Endothelial cell of umbilical vein (primary cell): ENCODE measurements around the gene NEK6. TPM values are rescaled to one million over a fixed set of nuclear protein-coding genes. Genes with fewer than 3 reads are reported as not detected.
A peak's percentile ranks its signal among the peaks of the same experiment; 100 is the strongest.

ENCODE experiments used
- BruUV-seq: library from RNA; stranded (reverse); fragments of 400-500 nt; replicated peaks from 2 replicates; lab custom pipeline; 2021; lab: Mats Ljungman, UMichigan
- CTCF ChIA-PET: fragments of 300-600, 350-600 bp; sonication (Branson Sonifier 250); formaldehyde crosslinking; loops from one replicate; lab custom pipeline; 2021; ENCODE audit warnings: antibody characterized with exemption, inconsistent platforms; lab: Charles Lee
- POLR2A ChIA-PET: fragments of 300-600, 350-600 bp; sonication (Branson Sonifier 250); formaldehyde crosslinking; loops from one replicate; lab custom pipeline; 2021; ENCODE audit warnings: antibody characterized with exemption, inconsistent platforms; lab: Charles Lee
- DNase-seq: peaks from one replicate; pipeline ENCODE4 v3.0.0-alpha.2; 2011; ENCODE audit warnings: low read depth, low spot score
- FAIRE-seq: peaks from 2 replicates; lab custom pipeline; 2011; peaks lifted over from hg19 to GRCh38; lab: Jason Lieb, UNC
- H2AFZ ChIP-seq: 2 replicates; pipeline ENCODE4 v1.6.0; 2012; ENCODE audit warnings: low read depth, low read length, control low read depth, inconsistent platforms
- H3K27ac ChIP-seq: 2 replicates; pipeline ENCODE4 v1.5.1; 2011; ENCODE audit warnings: low read depth, mild to moderate bottlenecking, control low read depth, low read length, moderate library complexity; ENCODE audit not compliant: insufficient read depth
- H3K27me3 ChIP-seq, 2 experiments: 2 replicates each; pipeline versions ENCODE4 v1.6.0 to v1.6.1; 2011; ENCODE audit warnings: low read length in 2 of 2, mixed read lengths in 1 of 2; ENCODE audit not compliant: control insufficient read depth in 2 of 2, insufficient read depth in 2 of 2
- H3K36me3 ChIP-seq, 2 experiments: 2 replicates in 1 of 2; 3 replicates in 1 of 2; pipeline ENCODE4 v1.5.1; 2011; ENCODE audit warnings: low read length in 2 of 2, mild to moderate bottlenecking in 1 of 2, moderate library complexity in 1 of 2; ENCODE audit not compliant: control insufficient read depth in 2 of 2, insufficient read depth in 2 of 2; ENCODE audit errors: extremely low read depth in 1 of 2
- H3K4me1 ChIP-seq: 3 replicates; pipeline ENCODE4 v1.5.1; 2011; ENCODE audit warnings: mild to moderate bottlenecking, low read length; ENCODE audit not compliant: control insufficient read depth, insufficient read depth; ENCODE audit errors: extremely low read depth
- H3K4me2 ChIP-seq: 2 replicates; pipeline ENCODE4 v1.6.1; 2011; ENCODE audit warnings: low read length, control low read depth, mixed read lengths; ENCODE audit not compliant: insufficient read depth
- H3K4me3 ChIP-seq, 3 experiments: fragments of 200-600 bp in 1 of 3; sonication (generic), shearing (Covaris generic) in 1 of 3; replicated peaks in 1 of 3; 2 replicates each; pipeline ENCODE4 v1.5.1; 2011 to 2016; ENCODE audit warnings: control low read depth in 3 of 3, low read length in 3 of 3, mild to moderate bottlenecking in 2 of 3, inconsistent platforms in 1 of 3, low read depth in 1 of 3, moderate library complexity in 1 of 3; ENCODE audit not compliant: insufficient read depth in 1 of 3
- H3K79me2 ChIP-seq: 2 replicates; pipeline ENCODE4 v1.6.0; 2012; ENCODE audit warnings: low read length, inconsistent platforms; ENCODE audit not compliant: control insufficient read depth, insufficient read depth
- H3K9ac ChIP-seq: replicated peaks from 2 replicates; pipeline ENCODE3; 2011; ENCODE audit warnings: low read length, control low read depth; ENCODE audit not compliant: insufficient read depth; ENCODE audit errors: extremely low read depth
- H3K9me1 ChIP-seq: replicated peaks from 3 replicates; pipeline ENCODE4 v1.6.0; 2011; ENCODE audit warnings: mild to moderate bottlenecking, low read length; ENCODE audit not compliant: control insufficient read depth, insufficient read depth; ENCODE audit errors: extremely low read depth
- H3K9me3 ChIP-seq: replicated peaks from 2 replicates; pipeline ENCODE4 v1.5.1; 2012; ENCODE audit warnings: low read length, inconsistent platforms; ENCODE audit not compliant: control insufficient read depth, insufficient read depth
- H4K20me1 ChIP-seq: replicated peaks from 2 replicates; pipeline ENCODE3; 2011; ENCODE audit warnings: mild to moderate bottlenecking, low read length; ENCODE audit not compliant: control insufficient read depth, insufficient read depth; ENCODE audit errors: extremely low read depth
- CTCF ChIP-seq, 2 donors: IDR thresholded peaks; 1 replicate in 1 of 2; 2 replicates in 1 of 2; pipeline ENCODE4 v1.5.1; 2011; ENCODE audit warnings: low read length in 2 of 2, mild to moderate bottlenecking in 2 of 2, moderate library complexity in 2 of 2, control low read depth in 1 of 2, inconsistent platforms in 1 of 2, low read depth in 1 of 2; ENCODE audit not compliant: insufficient read depth in 1 of 2; ENCODE audit errors: extremely low read depth in 1 of 2
- EZH2 ChIP-seq: IDR thresholded peaks from 2 replicates; pipeline ENCODE4 v1.6.1; 2012; ENCODE audit warnings: borderline replicate concordance, low read depth, mild to moderate bottlenecking, moderate library complexity, low read length, inconsistent platforms; ENCODE audit not compliant: severe bottlenecking
- FOS ChIP-seq: IDR thresholded peaks from 2 replicates; pipeline ENCODE4 v1.6.1; 2011; ENCODE audit warnings: mild to moderate bottlenecking, low read length, moderate library complexity, borderline replicate concordance; ENCODE audit not compliant: insufficient read depth
- GATA2 ChIP-seq: IDR thresholded peaks from 2 replicates; pipeline ENCODE4 v1.7.0; 2011; ENCODE audit warnings: low read depth, mild to moderate bottlenecking, moderate library complexity, mixed read lengths, low read length; ENCODE audit not compliant: insufficient read length, insufficient read depth
- JUN ChIP-seq: IDR thresholded peaks from 2 replicates; pipeline ENCODE4 v1.6.1; 2011; ENCODE audit warnings: borderline replicate concordance, low read depth; ENCODE audit not compliant: insufficient read length, insufficient read depth
- MAX ChIP-seq: IDR thresholded peaks from 2 replicates; pipeline ENCODE4 v1.6.1; 2011; ENCODE audit not compliant: insufficient read depth, insufficient read length
- MYC ChIP-seq: IDR thresholded peaks from one replicate; pipeline ENCODE4 v1.6.1; 2011; ENCODE audit warnings: mild to moderate bottlenecking, low read depth, low read length
- POLR2A ChIP-seq: IDR thresholded peaks from 2 replicates; pipeline ENCODE4 v1.6.1; 2012; ENCODE audit warnings: low read depth, mild to moderate bottlenecking, control low read depth, low read length
- POLR2AphosphoS5 ChIP-seq: IDR thresholded peaks from 2 replicates; pipeline ENCODE4 v1.6.1; 2012; ENCODE audit warnings: low read depth, mild to moderate bottlenecking, control low read depth, low read length, moderate library complexity; ENCODE audit not compliant: insufficient read depth
- dilution Hi-C: fragments of 300-500 bp; cut with MboI; formaldehyde crosslinking; loops from one replicate; pipeline ENCODE4 v1.15.0; 2019; ENCODE audit warnings: low sequenced_read_pairs; ENCODE audit not compliant: extremely low pct_ligation_motif_present
- intact Hi-C: fragments of 100-400 bp; cut with micrococcal nuclease; formaldehyde crosslinking; loops from one replicate; pipeline ENCODE4 v1.10.0; 2022
- polyA plus RNA-seq, 4 experiments: library from polyadenylated mRNA; depleted of rRNA in 3 of 4; stranded (reverse) in 3 of 4; unstranded in 1 of 4; fragments of >200 nt; gene quantifications; 2 replicates each; pipeline versions ENCODE4 v1.2.1 to v1.2.3, GENCODE V29; 2011 to 2012; ENCODE audit warnings: missing spikeins in 1 of 4
- total RNA-seq: library from RNA; stranded (reverse); gene quantifications from 2 replicates; pipeline ENCODE4 v1.2.3, GENCODE V29; 2021

Gene NEK6
- total and polyA plus RNA-seq, 2 donors (not counting 3 experiments of a cell fraction or from before 2014, with no cell fraction given) = 64.3 to 67.1 TPM

- TF ChIP-seq MYC = no peak
- TF ChIP-seq POLR2AphosphoS5 = no peak
- no peak for TF ChIP-seq CTCF (IDR thresholded peaks at IDR 0.05; ENCODE audit: extremely low read depth in 1 of 2, insufficient read depth in 1 of 2, low read depth in 1 of 2, low read length in 2 of 2)
- TF ChIP-seq EZH2 = no peak
- TF ChIP-seq GATA2 = no peak
- TF ChIP-seq JUN = no peak
- no peak for TF ChIP-seq MAX
- TF ChIP-seq FOS = no peak
- no peak for TF ChIP-seq POLR2A
- Histone ChIP-seq H4K20me1 (no peaks in the 10 kb centered on the region), H3K27ac (no peak overlapping the region), H3K36me3 (peaks cover 7 to 53% of the 10 kb centered on the region in 2 experiments), H3K4me3 (no peak overlapping the region), H3K27me3 (no peaks in the 10 kb centered on the region), H3K9me3 (no peaks in the 10 kb centered on the region), H3K9me1 (no peaks in the 10 kb centered on the region), H3K9ac (no peak overlapping the region), H3K4me2 (no peak overlapping the region), H2AFZ (no peak overlapping the region), H3K4me1 (no peaks in the 10 kb centered on the region), H3K79me2 (peaks cover 23% of the 10 kb centered on the region)
- TSS peak; percentile 10 for BruUV-seq
- POLR2A ChIA-PET = no interaction called here
- intact Hi-C loops (no loop called here), dilution Hi-C loops (no loop called here)
- FAIRE-seq (no peak), DNase-seq (no peak)
- CTCF ChIA-PET = interaction anchor here (1.6 kb wide), 1 partner anchor 225 kb away, joined by 5 read pairs; no protein-coding TSS in a partner anchor
Observed at GRCh38 chr9:124351672-124352468, 94.1 kb downstream of the NEK6 start.
